SIG-M5 treated with dmso at 0.1 percent for 504 hours (cell line): ENCODE data around the gene ACSBG1.

ENCODE experiments used
- DNase-seq: peaks from one replicate; lab custom pipeline; 2025; ENCODE audit not compliant: unreplicated experiment; lab: John Stamatoyannopoulos, UW

Gene ACSBG1

GRCh38 chr15:78204351-78205309, 29.7 kb downstream of the ACSBG1 start:
- no peak for DNase-seq

GRCh38 chr15:78203346-78204225, 30.8 kb downstream of the ACSBG1 start:
- DNase-seq = no peak

GRCh38 chr15:78201281-78202190, 32.8 kb downstream of the ACSBG1 start:
- DNase-seq = no peak

- DNase-seq = no peak
Observed at GRCh38 chr15:78200276-78200930, 34.0 kb downstream of the ACSBG1 start.

- no peak for DNase-seq
Observed at GRCh38 chr15:78197632-78198031, 36.7 kb downstream of the ACSBG1 start.

GRCh38 chr15:78195735-78196201, 38.6 kb downstream of the ACSBG1 start:
- DNase-seq = peak; percentile 43

- no peak for DNase-seq
Observed at GRCh38 chr15:78194568-78194925, 39.8 kb downstream of the ACSBG1 start.

GRCh38 chr15:78193731-78194567, 40.4 kb downstream of the ACSBG1 start:
- DNase-seq = no peak

- DNase-seq = no peak
Observed at GRCh38 chr15:78192826-78193594, 41.4 kb downstream of the ACSBG1 start.

GRCh38 chr15:78182821-78183220, 51.5 kb downstream of the ACSBG1 start:
- DNase-seq = no peak

- DNase-seq = no peak
Observed at GRCh38 chr15:78182336-78182700, 52.0 kb downstream of the ACSBG1 start.

GRCh38 chr15:78179906-78180305, 54.5 kb downstream of the ACSBG1 start:
- DNase-seq = no peak

GRCh38 chr15:78179286-78179840, 55.0 kb downstream of the ACSBG1 start:
- no peak for DNase-seq

GRCh38 chr15:78178064-78178463, 56.3 kb downstream of the ACSBG1 start:
- DNase-seq = no peak

GRCh38 chr15:78177447-78177873, 56.9 kb downstream of the ACSBG1 start:
- no peak for DNase-seq

GRCh38 chr15:78175330-78175729, 59.0 kb downstream of the ACSBG1 start:
- no peak for DNase-seq

GRCh38 chr15:78174401-78174800, 60.0 kb downstream of the ACSBG1 start:
- no peak for DNase-seq

GRCh38 chr15:78171864-78172472, 62.4 kb downstream of the ACSBG1 start:
- DNase-seq = no peak
